ENCODE results near the gene SWSAP1.
A peak's percentile ranks its signal among the peaks of the same experiment; 100 is the strongest.
"Not testable (repeated sequence)": the region's sequence is repeated elsewhere in the genome, so short reads cannot be mapped to it uniquely, and the experiment has no call there.

SWSAP1 gene

DNA sequence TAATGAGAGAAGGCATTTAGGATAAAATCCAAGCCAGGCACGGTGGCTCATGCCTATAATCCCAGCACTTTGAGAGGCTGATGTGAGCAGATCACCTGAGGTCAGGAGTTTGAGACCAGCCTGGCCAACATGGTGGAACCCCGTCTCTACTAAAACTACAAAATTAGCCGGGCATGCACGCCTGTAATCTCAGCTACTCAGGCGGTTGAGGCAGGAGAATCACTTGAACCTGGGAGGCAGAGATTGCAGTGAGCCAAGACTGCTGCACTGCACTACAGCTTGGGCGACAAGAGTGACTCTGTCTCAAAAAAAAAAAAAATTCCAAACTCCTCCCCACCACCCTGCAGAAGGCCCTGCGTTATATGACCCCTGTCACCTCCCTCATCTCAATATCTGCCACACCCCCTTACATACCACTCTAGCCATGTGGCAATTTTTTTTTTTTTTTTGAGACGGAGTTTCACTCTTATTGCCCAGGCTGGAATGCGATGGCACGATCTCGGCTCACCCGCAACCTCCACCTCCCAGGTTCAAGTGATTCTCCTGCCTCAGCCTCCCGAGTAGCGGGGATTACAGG lies 4.9 kb downstream of the SWSAP1 start:
- DNase-seq = not testable (repeated sequence)

GRCh38 chr19:11379857-11380350 lies 5.4 kb downstream of the SWSAP1 start:
- no peak for DNase-seq

- peak; percentile 97 for DNase-seq
Measured at GRCh38 chr19:11380653-11381537, 6.4 kb downstream of the SWSAP1 start.

- no peak for DNase-seq
Measured at GRCh38 chr19:11382898-11383705, 8.6 kb downstream of the SWSAP1 start.

DNA sequence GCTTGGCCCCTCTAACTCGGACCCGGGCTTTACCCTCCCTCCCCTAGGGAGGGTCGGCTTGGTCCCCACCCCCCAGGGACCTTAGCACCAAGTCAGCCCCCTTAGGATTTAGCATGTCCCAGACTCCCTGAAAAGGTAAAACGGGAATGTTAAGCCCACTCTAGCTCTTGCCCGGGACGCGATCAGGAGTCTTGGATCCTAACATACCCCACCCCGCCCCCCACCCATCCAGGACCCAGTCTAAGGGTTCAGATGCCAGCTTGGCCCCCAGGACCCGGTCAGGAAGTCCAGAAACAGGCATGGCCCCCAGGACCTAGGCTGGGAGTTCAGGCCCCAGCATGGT lies 9.2 kb downstream of the SWSAP1 start:
- no peak for DNase-seq

GRCh38 chr19:11384778-11385129 lies 10.3 kb downstream of the SWSAP1 start:
- DNase-seq = no peak

DNA sequence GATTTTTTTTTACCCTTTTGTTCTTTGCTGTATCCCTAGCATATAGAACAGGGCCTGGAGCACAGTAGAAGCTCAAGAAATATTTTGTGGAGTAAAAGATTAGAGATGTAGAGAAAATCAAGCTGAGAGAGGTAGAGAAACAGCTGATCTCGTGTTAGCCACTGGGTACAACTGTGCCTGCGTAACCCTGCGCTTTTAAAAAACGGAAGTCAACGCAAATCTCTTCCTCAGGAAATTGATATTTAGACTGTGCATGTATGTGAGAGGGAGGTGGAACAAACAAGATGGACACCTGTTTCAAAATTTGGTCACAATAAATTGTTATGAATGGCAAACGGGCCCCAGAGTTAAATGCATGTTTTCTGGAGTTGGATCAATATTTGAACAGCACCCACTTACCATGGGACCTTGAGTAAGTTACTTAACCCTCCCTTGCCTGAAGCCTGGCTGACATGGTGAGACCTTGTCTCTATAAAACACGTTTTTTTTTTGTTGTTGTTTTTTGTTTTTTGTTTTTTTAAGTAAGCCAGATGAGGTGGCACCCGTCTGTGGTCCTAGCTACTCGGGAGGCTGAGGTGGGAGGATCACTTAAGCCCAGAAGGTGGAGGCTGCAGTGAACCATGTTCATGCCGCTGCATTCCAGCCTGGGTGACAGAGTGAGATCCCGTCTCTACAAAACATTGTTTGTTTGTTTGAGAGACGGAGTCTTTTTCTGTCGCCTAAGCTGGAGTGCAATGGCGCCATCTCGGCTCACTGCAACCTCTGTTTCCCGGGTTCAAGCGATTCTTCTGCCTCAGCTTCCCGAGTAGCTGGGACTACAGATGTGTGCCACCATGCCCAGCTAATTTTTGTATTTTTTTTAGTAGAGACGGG lies 12.9 kb downstream of the SWSAP1 start:
- no peak for DNase-seq

GRCh38 chr19:11390359-11390758 lies 15.9 kb downstream of the SWSAP1 start:
- no peak for DNase-seq

- no peak for DNase-seq
Measured at GRCh38 chr19:11390933-11391680, 16.6 kb downstream of the SWSAP1 start.

- no peak for DNase-seq
Measured at GRCh38 chr19:11397089-11397610, 22.7 kb downstream of the SWSAP1 start.

DNA sequence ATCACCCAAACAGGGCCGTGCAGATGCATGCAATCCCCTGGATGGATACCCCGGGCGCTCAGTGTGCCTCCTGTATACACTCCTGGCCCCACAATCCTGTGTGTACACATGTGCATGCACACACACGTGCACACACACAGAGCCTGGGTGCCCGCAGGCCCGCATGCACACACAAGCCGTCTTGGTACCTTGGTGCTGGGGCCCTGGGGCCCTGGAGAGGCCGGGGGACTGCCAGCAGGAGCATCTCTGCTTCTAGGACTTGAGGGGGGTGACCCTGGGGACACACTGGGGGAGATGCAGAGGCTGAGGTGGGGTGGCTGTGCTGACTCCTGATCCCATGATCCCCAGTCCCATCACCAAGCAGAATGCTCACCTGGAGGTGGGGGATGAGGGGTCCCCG lies 25.2 kb downstream of the SWSAP1 start:
- DNase-seq = no peak

DNA sequence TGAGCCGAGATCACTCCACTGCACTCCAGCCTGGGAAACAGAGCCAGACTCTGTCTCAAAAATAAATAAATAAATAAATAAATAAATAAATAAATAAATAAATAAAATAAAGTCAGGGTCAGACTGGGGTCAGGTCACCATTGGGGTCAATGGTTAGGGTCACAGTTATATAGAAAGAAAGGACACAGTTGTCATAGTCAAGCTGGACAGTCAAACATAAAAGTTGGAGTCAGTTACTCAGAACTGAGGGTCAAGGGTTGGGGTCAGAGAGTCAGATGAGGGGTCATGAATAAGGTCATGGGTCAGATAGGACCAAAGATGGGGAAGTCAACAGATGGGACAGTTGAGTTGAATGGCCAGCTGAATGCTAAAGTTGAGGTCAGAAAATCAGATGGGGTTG lies 26.3 kb downstream of the SWSAP1 start:
- DNase-seq = no peak

GRCh38 chr19:11401808-11402543 lies 27.5 kb downstream of the SWSAP1 start:
- DNase-seq = no peak

- DNase-seq = no peak
Measured at GRCh38 chr19:11404588-11405222, 30.2 kb downstream of the SWSAP1 start.

- DNase-seq = no peak
Measured at GRCh38 chr19:11405846-11406643, 31.6 kb downstream of the SWSAP1 start.

- not testable (repeated sequence) for DNase-seq
Measured at GRCh38 chr19:11406703-11407236, 32.3 kb downstream of the SWSAP1 start.

DNA sequence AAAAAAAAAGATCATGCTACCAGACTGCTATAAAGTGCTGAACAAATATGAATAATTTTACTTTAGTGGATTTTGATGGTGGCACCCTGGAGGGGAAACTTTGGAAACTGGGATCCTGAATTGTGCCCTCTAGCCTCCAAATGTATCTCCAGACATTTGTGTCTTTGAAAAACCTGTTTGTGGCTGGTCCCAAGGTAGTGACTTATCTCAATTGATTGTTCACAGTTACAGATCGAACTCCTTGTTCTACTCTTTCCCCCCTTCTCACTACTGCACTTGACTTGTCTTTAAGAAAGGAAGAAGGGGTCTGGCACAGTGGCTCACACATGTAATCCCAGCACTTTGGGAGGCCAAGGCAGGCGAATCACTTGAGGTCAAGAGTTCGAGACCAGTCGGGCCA lies 34.1 kb downstream of the SWSAP1 start:
- no peak for DNase-seq

- no peak for DNase-seq
Measured at GRCh38 chr19:11410682-11411081, 36.2 kb downstream of the SWSAP1 start.

GRCh38 chr19:11414544-11414943 lies 40.1 kb downstream of the SWSAP1 start:
- no peak for DNase-seq

Measured in SHP77 treated with DMSO at 0.1 percent for 48 hours (cell line).